Ramos (cell line): ENCODE results near the gene WWOX.

ENCODE experiments used
- in situ Hi-C: fragments of 300-500 bp; cut with MboI; formaldehyde crosslinking; loops from one replicate; pipeline ENCODE4 v1.14.3; 2022; ENCODE audit warnings: low sequenced_read_pairs; ENCODE audit not compliant: unreplicated experiment

Gene WWOX

DNA sequence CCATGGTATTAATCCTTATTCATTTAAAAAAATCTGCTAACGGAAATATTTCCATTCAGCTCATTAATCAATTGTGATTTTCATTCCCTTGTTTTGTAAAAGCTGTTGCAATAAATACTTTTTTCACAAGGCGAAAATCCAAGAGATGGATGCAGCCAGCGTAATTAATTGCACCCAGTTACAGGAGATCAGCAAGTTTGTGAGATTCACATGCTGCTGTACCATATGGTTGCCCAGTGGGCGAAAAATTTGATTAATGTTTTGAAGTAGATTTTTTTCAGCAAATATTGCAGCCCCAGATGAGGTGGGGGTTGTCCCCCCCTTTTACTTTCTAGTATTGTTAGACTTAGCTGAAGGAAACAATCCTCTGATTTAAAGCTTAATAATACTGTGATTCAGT is 186.6 kb downstream of the WWOX start:
- in situ Hi-C loops = no loop called here

DNA sequence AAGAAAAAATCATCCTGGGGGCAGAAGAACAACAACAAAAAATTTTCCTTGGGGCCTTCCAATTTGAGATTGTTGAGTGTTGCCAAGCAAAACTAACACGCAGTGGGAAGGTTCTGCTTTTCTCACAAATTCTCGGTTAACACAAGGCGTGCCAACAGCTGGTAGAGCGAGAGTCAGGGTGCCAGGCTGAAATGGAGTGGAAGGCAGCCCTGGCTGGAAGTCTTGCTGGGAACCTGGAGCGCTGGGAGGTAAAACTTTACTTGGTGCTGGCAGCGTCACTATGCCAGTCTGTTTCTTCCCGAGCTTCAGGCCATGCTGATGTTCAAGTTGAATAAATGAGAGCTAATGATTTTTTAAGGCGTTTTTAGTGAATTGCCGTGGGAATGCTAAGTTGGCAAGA is 189.4 kb downstream of the WWOX start:
- in situ Hi-C loops = no loop called here

DNA sequence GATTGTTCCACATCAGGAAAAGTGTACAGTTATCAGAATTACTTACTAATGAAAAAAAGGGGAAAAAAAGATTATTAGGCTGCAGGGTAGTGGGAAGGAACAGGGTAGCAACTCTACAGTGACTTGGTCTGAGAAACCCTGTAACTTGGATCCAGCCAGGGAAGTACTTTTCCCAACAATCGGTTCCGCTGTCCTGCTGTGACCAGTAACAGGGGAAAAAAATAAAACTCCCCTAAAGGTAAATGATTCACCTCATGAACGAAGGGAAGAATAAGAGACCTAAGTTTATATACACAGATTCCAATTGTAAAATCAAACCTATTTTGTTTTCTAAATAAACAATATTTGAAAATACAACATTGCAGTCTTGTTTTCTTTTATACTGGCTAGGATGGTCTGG is 189.9 kb downstream of the WWOX start:
- in situ Hi-C loops = no loop called here

DNA sequence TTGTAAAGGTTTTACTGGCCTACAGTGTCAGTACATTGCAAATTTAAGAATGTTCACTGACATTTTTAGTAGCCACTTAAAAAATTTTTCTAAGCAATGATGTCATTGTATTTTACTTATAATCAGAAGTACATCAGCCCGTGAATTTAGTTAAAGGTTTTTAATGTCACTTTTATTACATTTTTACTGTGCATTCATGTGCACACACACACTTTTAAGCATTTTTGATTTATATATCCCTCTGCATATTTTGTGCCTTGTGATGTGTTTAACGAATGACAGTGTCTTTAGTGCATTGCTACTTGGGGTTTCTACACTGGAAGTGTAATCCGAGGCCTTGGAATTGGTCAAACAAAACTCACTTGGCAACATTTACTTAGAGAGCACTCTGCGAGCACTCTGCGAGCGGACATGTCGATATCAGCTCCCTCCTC is 190.4 kb downstream of the WWOX start:
- in situ Hi-C loops = no loop called here

DNA sequence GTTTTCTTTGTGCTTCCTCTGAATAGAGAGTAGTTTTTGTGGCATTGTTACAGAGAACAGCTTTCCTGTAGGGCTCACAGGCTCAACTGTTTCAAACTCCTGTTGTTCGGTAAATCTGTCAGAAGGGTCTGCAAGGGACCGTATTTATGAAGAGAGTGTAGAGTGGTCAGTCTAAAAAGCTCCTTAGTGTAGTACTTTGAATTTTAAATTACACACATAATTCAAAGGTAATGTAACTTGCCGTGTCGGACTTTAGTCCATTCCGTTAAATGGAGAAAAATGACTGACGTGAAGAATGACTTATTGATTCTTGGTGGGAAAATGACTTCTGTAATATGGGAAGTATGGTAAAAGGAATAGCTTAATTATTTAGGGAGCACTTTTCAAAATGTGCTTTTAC is 190.9 kb downstream of the WWOX start:
- in situ Hi-C loops = no loop called here

DNA sequence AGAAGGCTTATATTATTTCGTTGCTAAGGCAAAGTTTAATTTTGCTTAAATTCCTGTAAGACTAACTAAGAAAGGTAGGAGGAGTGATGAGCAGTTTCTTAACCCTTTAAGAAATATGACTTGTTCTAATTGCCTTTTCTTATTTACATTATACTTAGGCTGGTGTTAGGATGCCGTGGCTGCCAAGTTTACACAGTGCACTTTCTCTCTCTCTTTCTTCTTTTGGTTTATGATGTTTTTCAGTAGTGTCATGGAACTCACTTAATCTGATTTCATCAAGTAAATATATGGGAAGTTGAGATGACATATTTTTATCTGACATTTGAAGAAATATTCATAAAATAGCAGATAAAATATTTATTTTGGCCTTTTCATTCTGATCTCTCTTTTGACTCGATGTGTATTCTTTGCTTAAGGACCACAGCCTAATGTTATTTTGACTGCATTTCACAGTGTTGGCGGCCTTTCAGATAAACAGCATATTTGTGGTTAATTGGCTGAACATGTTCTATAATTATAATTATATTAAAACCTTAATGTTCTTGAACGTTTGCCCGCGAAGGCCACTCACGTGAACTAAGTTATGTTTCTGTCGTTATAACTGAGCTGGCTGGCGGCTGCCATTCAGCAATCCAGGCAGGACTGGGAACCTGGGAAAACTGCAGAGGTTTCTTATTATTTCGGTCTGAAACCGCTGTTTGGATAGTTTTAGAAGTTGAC is 191.6 kb downstream of the WWOX start:
- in situ Hi-C loops = no loop called here

DNA sequence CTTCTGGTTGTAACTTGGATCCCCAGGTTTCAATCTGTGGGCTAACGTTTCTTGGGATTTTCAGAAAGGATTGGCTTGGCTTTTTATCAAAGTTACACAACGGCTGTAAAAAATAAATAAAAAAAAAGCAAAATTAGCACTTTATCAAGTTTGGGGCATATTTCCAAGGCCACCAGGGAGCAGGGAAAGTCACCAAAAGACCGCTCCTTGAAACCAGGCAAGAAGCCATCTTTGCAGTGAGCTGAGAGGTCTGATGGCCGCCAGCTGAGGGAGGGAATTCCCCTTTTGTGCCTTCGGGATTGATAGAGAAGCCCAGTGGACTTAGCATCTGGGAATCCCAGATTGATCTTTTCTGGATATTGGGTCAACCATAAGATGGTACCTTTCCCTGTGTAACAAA is 192.2 kb downstream of the WWOX start:
- in situ Hi-C loops = no loop called here

DNA sequence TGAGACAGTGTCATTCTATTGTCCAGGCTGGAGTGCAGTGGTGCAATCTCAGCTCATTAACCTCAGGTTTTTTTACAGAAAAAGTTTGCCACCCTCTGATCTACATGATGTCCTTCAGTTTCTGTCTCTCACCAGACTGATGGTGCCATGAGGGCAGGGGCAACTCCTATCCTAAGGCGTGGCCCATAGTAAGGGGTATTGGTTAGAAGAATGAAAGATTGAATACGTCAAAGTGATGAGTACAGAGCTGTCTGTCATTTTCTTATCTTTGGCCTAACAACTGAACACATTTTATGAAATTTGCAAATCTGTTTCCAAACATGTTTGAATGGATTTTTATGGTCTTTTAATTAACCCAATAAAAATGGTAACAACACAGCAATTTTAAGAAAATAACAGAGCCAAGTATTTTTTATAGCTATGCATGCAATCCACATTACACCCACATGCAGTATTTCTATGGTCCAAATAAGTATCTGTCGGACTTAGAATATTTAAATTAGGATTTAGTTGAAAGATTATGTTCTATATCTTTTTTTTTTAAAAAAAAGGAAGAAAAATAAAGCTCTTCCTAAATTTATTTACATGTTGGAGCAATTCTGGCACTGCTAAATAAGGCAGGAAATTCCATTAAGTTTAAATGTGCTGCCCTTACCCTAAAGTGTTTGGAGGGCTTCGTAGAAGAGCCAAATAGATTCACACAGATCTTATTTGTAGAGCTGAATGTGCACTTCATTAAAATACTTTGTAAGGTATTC is 192.8 kb downstream of the WWOX start:
- in situ Hi-C loops = no loop called here

DNA sequence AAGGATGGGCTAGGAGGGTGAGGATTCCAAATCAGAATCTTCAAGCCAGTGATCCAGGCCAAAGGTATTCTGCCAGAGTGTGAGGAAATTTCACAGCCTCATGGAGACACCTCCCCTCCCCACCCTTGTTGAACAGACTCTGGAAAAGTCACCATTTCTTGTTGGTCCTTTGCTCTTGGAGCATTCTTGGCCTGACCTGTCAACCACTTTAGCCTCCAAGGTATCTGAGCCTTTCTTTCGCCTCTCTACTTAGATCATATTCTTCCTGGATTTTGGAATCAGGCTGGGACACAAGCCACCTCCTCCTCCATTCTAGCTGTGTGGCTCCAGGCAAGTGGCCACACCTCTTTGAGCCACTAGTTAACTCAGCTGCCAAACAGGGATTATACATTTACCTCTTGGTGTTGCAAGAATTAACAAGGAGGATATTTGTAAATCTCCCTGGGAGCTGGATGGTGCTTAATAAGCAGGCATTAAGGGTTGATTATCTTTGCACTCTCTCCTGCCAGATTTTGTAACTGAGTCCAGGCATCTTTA is 193.5 kb downstream of the WWOX start:
- in situ Hi-C loops = no loop called here

DNA sequence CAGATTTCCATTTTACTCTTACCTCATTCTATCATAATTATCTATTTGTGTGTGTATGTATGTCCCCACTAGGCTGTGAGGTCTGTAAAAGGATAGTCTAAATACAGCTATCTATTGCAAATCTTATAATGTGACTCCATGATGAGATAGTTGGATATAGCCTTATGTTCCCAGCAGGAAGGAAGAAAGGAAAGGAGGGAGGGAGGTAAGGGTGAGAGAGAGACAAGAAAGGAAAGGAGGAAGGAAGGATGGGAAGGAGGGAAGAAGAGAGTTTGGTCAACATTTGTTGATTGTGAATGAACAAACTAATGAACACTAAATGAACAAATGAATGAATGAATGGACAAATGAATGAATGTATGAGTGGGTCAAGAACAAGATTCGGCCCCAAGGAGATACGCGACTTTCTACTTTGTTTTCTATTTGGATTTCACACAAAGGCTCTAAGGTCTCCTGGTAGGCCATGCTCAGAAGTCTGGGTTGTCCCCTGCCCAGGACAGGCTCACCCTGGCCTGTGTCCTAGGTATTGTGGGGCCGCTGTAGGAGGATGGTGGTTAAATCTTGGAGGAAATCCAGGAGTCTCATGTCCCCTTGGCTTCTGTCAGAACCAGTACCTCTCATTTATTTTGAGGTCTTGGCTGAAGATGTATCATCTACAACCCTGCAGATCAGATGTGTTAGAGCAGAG is 195.2 kb downstream of the WWOX start:
- in situ Hi-C loops = no loop called here

DNA sequence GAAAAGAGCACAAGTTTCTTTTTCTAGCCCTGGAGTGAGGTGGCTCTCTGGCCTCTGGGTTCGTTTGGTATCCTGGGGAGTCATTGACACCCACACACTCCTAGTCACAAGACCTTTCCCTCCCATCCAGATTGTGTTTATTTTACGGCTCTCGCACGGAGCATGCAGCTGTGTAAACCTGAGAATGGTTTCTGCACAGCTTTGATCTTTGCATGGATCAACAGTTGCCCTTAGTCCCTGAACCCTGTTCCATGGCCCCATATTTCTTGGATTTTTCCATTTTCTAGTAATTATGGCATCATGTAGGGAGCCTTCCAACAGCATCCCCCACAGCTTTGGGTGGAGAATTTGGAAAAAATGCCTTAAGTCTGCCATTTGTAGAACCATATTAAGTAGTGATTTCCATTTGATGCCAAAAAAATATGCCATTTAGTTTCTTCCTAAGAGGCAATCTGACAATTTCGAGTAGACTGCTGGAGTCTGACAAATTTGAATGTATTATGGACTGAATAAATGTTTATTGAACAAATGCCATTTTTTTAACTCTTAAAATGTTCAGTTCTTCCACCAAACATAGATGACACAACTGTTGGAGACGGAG is 197.7 kb downstream of the WWOX start:
- in situ Hi-C loops = no loop called here

DNA sequence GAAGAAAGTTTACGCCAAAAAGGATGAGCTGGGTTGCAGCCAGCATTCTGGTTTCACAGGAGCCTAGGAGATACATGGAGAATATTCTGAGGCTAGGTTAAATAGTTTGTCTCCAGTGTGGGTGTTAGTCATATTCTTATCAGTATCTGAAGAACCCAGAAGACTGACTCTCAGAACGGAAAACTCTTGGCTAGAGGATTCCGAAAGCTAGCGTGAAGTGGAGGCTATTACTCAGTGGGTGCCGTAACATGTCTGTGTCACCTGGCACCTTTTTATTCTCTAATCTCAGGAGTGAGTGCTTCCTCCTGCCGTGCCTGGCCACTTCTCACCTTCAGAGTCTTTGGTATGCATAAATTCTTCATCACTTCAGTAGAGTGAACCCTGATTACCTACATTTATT is 199.5 kb downstream of the WWOX start:
- in situ Hi-C loops = no loop called here

DNA sequence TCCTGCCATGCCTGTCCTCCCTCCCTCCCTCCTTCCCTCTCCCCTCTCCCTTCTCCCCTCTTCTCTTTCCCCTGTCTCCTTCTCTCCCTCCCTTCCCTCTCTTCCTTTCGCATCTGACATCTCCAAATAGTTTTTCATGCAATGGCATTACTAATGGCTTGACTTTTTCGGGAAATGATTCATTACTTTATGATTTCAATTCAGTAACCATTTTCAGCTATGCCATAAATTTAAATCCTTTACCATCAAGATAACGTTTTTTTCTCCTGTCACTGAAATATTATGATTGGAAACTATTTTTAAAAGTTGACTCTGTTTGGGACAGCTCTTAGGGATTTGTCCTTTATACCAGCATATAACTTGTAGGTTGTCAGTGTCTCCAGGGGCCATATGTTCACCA is 201.0 kb downstream of the WWOX start:
- in situ Hi-C loops = no loop called here

DNA sequence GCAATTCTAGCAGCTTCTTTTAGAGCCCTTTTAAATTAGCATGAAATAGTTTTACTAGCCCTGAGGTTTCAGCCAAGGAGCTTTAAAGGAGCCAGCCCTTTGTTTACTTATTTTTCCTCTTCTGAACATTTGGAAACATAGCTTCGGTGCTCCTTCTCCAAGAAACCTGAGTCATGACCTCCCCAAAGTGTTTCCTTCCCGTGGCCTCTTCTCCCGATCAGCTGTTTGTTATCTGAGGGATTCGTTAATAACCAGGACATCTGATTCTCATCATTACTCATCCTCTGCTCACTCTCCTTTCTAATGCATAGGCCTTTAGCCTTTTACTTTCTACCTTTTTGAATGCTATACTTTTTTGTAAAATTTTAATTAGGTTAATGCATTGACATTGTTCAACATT is 204.5 kb downstream of the WWOX start:
- in situ Hi-C loops = no loop called here

DNA sequence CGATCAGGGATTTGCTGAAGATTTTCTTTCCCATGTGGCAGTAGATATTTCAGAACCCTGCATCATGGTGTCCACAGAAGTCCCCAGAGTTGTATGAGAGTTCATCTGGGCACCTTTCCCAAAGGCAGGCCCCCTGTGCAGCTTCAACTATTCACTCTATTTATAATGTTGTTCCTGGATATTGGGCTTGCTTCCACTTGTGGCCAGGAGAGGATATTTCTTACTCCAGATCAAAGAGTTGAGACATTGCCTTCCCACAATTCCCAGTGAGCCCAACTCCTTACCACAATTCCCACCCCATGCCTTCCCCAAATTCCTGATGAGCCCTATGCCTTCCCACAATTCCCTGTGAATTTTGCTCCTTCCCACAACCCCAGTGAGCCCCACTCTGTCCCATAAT is 206.9 kb downstream of the WWOX start:
- in situ Hi-C loops = no loop called here

DNA sequence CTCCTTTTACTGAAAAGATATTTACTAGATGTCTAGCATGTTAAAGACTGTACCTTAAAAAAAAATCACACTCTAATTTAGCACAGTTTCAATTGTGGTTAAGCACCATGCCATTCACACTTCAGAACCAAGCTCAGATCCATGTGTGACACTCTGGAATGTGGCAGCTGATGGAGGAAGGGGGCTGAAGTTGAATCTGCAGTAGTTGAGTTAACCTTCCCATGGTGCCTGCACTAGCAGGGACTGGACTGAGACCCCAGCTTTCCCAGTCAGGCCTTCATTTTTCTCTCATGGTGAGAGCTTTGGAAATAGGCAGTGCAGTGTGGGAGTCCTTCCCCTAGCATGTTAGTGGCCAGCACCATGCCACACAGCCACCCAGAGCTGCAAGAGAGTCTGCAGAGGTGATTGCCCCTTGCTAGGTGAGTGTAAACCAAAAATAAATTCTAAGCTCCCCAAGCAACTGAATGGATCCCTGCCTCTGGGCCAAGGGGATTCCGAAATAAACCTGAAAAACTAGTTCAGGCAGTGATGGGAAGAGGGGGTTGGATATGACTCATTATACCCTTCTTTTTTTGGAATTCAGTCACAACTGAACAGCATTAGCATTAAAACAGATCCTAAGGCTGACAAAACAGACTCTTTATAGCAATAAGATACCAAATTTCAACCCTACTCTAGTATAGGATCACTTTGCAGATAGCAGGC is 208.5 kb downstream of the WWOX start:
- in situ Hi-C loops = no loop called here

DNA sequence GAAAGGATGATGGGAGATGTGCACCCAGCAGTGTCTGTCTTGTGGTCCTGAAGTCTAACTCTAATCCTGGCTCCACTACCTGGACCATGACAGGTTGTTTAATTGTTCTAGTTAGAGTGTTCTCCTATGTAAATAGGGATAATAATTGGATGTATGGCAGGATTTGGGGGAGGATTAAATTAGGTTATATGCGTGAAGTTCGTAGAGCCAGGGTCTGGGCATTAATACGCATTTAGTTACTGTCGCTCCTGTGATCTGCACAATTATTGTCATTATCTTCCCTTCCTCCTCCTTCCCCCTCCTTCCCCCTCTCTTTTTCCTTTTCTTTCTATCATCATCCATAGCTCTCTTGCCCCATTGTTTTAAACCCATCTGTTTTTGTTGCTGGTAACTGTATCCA is 210.3 kb downstream of the WWOX start:
- in situ Hi-C loops = no loop called here

DNA sequence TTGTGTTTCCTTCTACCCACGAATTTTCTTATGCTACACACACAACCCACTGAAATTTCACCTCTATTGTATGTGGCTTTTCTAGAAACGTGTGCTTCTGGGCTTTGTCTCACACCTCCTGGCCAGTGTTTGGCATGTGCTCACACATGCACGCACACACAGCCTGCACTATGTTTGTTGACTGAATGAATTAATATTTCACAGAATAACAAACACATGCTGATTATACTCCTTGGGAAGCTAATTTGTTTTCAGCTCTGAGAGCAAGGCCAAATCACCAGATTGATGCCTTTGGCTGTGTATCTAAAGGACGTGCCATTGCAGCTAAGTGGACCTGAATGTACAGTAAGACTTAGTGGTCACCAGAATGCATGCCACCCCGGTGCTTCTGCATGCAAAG is 210.7 kb downstream of the WWOX start:
- in situ Hi-C loops = no loop called here

DNA sequence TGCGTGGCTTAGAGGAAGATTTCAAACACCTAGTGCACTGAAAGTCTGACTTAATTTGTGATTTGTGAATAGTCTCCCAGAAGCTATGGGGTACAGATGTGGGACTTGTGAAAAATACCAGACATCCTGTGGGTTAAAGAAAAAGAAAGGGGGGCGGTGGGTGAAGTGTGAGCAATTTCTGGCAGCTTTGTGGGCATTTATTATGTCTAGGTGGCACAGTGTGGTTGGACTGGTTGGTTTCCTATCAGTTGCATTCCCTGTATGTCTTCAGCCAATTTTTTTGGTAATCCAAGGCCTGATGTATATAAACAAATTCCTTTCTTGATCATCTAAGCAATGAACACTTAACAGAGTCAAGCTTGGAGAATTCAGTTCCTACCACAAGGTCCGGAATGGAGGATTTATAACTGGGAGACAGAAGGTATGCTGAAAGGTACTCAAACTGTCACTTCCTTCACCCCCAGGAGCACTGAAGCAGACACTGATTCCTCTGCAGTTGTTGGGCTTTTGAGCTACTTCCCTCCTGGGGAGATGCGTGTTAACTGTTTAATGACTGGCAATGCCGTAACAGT is 211.6 kb downstream of the WWOX start:
- in situ Hi-C loops = no loop called here

DNA sequence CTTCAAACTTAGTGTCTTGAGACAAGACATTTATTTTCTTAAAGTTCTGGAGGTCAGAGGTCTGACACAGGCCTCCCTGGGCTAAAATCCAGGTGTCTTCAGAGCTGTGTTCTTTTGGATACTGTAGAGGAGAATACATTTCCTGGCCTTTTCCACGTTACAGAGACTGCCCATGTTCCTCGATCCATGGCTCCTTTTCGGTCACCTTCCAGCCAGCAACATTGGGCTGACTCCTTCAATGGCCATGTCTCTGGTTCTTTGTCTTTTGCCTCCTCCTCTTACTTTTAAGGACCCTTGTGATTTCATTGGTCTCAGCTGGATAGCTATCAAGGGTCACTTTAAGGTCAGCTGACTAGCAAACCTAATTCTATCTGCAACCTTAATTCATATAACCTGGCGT is 212.4 kb downstream of the WWOX start:
- in situ Hi-C loops = no loop called here
